Measurements from ENCODE around the gene MYO10. TPM values are rescaled to one million over a fixed set of nuclear protein-coding genes. Genes with fewer than 3 reads are reported as not detected.

MYO10 gene
- total RNA-seq, 1 donor from 2014 or later: 56.7 TPM

- Mint-ChIP-seq H3K27me3 (ENCODE audit: low read depth) (no peaks in the 10 kb centered on the region), H3K4me1 (peaks cover 46% of the 10 kb centered on the region), H3K27ac (peak overlapping the region; percentile 41), H3K4me3 (no peak overlapping the region), H3K36me3 (peaks cover 38% of the 10 kb centered on the region), H3K9me3 (no peaks in the 10 kb centered on the region)
- no peak for TF ChIP-seq CTCF (IDR thresholded peaks at IDR 0.05; ENCODE audit: unreplicated experiment)
- no peak for DNase-seq (ENCODE audit: low spot score in 2 of 2, unreplicated experiment in 2 of 2)
Measured at GRCh38 chr5:16668631-16669030, 267.5 kb downstream of the MYO10 start.

GRCh38 chr5:16668194-16668593, 267.9 kb downstream of the MYO10 start:
- Mint-ChIP-seq H3K27ac (no peak overlapping the region), H3K9me3 (no peaks in the 10 kb centered on the region), H3K4me1 (peaks cover 44% of the 10 kb centered on the region), H3K27me3 (ENCODE audit: low read depth) (no peaks in the 10 kb centered on the region), H3K36me3 (peaks cover 35% of the 10 kb centered on the region), H3K4me3 (no peak overlapping the region)
- DNase-seq (ENCODE audit: low spot score in 2 of 2, unreplicated experiment in 2 of 2): no peak
- TF ChIP-seq CTCF (IDR thresholded peaks at IDR 0.05; ENCODE audit: unreplicated experiment): no peak

GRCh38 chr5:16666883-16667398, 269.1 kb downstream of the MYO10 start:
- Mint-ChIP-seq H3K4me3 (no peak overlapping the region), H3K9me3 (no peaks in the 10 kb centered on the region), H3K36me3 (peaks cover 28% of the 10 kb centered on the region), H3K4me1 (peaks cover 42% of the 10 kb centered on the region), H3K27ac (peak overlapping the region; percentile 20), H3K27me3 (ENCODE audit: low read depth) (no peaks in the 10 kb centered on the region)
- no peak for DNase-seq (ENCODE audit: low spot score in 2 of 2, unreplicated experiment in 2 of 2)
- TF ChIP-seq CTCF (IDR thresholded peaks at IDR 0.05; ENCODE audit: unreplicated experiment): peak; percentile 22

GRCh38 chr5:16666130-16666882, 269.8 kb downstream of the MYO10 start:
- no peak overlapping the region for H3K4me3 Mint-ChIP-seq
- H3K27ac Mint-ChIP-seq: peak overlapping the region; percentile 52
- TF ChIP-seq CTCF (IDR thresholded peaks at IDR 0.05; ENCODE audit: unreplicated experiment): no peak
- H3K27me3 Mint-ChIP-seq (ENCODE audit: low read depth): no peaks in the 10 kb centered on the region
- DNase-seq (ENCODE audit: low spot score in 2 of 2, unreplicated experiment in 2 of 2): no peak
- H3K9me3 Mint-ChIP-seq: no peaks in the 10 kb centered on the region
- H3K4me1 Mint-ChIP-seq: peaks cover 42% of the 10 kb centered on the region
- peaks cover 22% of the 10 kb centered on the region for H3K36me3 Mint-ChIP-seq

GRCh38 chr5:16665601-16666000, 270.5 kb downstream of the MYO10 start:
- Mint-ChIP-seq H3K4me1 (peaks cover 42% of the 10 kb centered on the region), H3K27ac (peak overlapping the region; percentile 26), H3K27me3 (ENCODE audit: low read depth) (no peaks in the 10 kb centered on the region), H3K36me3 (peaks cover 19% of the 10 kb centered on the region), H3K9me3 (no peaks in the 10 kb centered on the region), H3K4me3 (no peak overlapping the region)
- DNase-seq (ENCODE audit: low spot score in 2 of 2, unreplicated experiment in 2 of 2): no peak
- no peak for TF ChIP-seq CTCF (IDR thresholded peaks at IDR 0.05; ENCODE audit: unreplicated experiment)
